Stimulated activated CD4-positive, alpha-beta T cell treated with anti-CD3 and anti-CD28 coated beads, TNF-alpha, amount 100 ng/mL, for 4 hours (primary cell): Measurements from ENCODE around the gene RAB1B.
"Not testable (repeated sequence)": the region's sequence is repeated elsewhere in the genome, so short reads cannot be mapped to it uniquely, and the experiment has no call there.

Source experiments
- DNase-seq, 3 experiments: peaks; one replicate each; pipeline ENCODE4 v3.0.0-alpha.2; 2020; ENCODE audit warnings: low read depth in 3 of 3

The RAB1B gene

GRCh38 chr11:66267039-66267378 lies 1.4 kb upstream of the RAB1B start:
- no peak for DNase-seq

- DNase-seq, result peak; percentile 75 to 81 (median 75)
Measured at GRCh38 chr11:66267379-66268243, 828 bp upstream of the RAB1B start.

- DNase-seq, result no peak
Measured at GRCh38 chr11:66268952-66269905, 790 bp downstream of the RAB1B start.

DNA sequence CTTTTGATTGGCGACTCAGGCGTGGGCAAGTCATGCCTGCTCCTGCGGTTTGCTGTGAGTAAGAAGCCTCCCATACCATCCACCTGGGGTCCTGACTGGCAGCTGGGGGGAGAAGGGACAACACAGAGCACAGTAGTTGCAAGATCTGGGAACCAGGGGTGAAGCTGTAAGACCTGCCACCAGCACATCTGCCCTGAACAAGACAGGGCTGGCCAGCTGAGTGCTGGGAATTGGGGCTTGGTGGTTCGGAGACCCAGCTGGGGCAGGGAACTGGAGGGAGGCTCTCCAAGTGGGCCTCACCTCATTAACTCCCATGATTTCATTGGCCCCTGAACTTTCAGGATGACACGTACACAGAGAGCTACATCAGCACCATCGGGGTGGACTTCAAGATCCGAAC lies 3.4 kb downstream of the RAB1B start:
- DNase-seq, result no peak

- no peak for DNase-seq
Measured at GRCh38 chr11:66272596-66272995, 4.2 kb downstream of the RAB1B start.

DNA sequence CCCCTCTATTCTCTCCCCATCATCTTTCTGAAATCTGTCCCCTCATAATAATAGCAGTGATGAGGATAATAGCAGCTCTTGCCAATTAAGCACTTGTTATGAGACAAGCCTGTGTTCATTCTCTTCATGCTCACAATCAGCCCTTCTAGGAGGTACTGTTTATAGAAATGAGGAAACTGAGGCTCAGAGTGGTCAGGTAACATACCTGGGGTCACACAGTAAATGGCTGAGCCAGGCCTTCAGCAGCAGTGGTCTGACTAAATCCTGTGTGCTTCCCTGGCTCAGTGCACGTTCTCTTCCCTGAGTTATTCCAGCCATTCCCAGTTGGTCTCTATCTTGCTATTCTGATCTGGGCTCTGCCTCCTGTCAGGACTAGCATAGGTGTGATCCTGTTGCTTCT lies 5.8 kb downstream of the RAB1B start:
- no peak for DNase-seq

DNA sequence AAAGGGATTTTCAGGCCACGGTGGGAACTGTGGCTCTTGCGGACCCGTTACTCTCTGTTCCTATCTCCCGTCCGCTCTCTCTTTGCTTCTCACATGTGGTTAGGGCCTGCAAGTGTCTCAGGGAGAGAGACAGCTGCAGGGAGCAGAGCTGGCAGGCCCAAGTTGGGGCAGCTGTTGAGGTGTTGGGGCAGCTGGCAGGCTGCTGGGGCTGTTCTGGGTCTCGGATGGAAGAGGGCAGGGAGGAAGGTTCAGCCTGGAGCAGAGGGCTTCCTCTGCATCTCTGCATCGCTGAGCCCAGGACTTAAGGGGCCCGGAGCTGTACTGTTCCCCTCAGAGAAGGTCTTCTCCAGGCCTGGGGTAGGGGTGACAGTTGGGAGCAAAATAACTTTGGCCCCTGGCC lies 7.0 kb downstream of the RAB1B start:
- DNase-seq, result no peak

GRCh38 chr11:66275984-66276612 lies 7.7 kb downstream of the RAB1B start:
- DNase-seq, result no peak

- DNase-seq, result not testable (repeated sequence)
Measured at GRCh38 chr11:66276619-66277018, 8.2 kb downstream of the RAB1B start.

GRCh38 chr11:66277064-66277463 lies 8.6 kb downstream of the RAB1B start:
- DNase-seq, result not testable (repeated sequence)

- DNase-seq, result no peak
Measured at GRCh38 chr11:66277471-66278362, 9.3 kb downstream of the RAB1B start, which contains the start of gene CNIH2. CNIH2 (plus strand) TSS chr11:66278175; CDS start chr11:66278457, 282 bp downstream.

DNA sequence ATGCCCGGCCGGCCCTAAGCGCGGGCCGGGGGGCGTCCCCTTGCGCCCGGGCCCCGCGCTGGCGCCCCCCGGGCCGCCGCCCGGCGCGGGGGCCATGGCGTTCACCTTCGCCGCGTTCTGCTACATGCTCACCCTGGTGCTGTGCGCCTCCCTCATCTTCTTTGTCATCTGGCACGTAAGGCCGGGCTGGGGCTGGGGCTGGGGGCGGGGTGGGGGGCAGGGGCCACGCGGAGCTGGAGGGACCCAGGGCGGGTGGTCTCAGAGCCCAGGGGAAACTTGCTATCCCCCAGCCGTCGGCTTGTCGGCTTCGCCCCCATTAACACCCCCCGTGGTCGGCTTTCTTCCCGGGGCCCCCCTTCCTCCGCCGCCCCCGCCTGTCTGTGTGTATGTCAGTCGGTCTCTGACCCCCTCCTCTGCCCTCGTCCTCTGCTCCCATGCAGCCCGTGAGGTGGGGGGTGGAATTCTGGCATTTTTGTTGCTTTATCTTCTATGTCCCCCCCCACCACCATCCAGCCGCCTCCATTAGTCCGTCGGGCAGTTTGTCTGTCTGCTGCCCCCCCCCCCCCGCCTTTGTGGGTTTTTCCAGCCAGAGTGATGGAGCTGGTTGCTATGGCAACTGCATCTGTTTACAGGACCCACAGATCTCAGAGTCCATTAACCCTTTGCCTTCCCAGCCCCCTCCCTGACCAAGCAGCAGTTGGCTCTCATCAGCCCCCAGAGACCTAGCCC lies 10.1 kb downstream of the RAB1B start:
- DNase-seq, result no peak

DNA sequence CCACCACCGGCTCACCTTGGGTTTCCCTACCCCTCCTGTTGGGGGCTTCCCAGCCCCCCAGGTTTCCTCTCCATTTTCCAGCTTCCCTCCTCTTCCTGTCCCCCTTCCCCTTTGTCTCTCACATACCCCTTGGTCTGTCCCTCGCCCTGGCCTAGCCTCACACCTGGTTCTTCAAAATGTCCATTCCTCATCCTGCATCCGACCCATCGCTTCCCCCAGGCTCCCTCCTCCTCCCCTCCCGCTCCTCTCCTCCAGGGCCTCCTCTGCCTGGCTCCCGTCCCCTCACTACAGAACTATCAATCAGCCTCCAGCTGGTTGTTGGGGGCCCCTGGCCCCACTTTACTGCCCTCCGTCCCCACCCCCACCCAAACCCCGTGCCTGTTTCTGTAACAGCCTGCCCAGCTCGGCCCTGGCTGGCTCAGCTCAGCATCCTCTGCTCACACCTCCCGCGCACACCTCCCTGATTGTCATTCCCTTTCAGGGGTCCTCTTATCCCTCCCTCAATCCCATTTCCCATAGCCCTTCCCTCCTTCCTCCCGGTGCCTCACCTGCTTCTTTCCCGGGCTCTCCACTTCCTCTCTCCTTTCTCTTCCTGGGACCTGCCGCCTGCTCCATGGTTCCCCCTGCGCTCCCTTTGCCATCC lies 10.8 kb downstream of the RAB1B start:
- no peak for DNase-seq

DNA sequence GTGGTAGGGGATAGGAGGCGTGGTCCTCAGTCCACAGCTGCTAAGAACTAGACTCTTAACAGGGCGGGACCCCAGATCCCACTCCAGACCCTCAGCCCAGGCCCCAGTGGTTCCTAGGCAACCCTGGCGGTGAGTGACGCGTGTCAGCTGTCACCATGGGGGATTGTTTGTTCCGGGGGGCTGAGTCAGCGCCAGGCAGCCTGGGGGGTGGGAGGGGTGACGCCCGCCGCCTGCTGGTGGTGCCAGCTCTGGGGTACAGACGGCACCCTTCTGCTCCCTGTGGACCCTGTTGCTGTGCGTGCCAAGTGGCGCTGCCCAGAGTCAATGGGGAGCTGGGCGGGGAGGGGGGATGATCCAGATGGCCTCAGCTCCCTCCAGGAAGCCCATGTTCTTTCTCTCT lies 12.0 kb downstream of the RAB1B start:
- DNase-seq, result no peak

GRCh38 chr11:66281001-66281400 lies 12.6 kb downstream of the RAB1B start:
- DNase-seq, result no peak

- DNase-seq, result no peak
Measured at GRCh38 chr11:66281776-66282467, 13.5 kb downstream of the RAB1B start.

DNA sequence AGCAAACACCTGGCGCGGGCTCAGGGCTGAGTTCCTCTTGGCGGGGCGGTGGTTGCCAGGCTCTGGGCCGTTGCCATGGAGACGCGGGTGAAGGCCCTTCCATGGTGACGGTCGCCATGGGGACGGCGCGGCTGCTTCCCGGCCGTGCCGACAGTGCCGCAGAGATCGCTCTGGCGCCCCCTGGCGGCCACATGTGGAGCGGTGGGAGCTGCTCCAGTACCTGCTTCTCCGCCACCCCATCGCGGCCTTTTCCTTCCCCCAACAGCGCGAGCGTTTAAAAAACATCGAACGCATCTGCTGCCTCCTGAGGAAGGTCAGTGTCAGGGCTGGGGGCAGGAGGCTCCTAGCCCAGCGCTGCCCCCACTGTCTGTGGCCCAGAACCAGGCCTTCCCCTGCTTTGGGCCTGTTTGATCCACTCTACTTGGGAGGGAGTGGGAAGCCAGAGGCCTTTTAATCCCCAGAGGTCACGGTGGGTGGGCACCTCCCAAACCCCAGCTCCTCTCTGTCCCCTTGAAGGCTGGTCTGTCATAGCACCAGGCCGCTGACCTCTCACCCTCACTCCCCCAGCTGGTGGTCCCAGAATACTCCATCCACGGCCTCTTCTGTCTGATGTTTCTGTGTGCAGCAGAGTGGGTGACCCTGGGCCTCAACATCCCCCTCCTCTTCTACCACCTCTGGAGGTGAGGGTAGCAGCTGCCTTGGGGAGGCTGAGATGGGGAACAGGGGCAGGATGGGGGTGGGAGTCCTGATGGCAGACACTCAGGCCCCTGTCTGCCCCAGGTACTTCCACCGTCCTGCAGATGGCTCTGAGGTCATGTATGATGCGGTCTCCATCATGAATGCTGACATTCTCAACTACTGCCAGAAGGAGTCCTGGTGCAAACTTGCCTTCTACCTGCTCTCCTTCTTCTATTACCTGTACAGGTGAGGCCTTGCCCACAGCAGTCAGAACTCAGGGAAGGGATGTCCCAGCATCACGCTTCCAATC lies 14.3 kb downstream of the RAB1B start:
- DNase-seq, result peak; percentile 91 to 99 (median 98)
